K562 (cell line): ENCODE data around the gene RSPH3. TPM values are rescaled to one million over a fixed set of nuclear protein-coding genes. Genes with fewer than 3 reads are reported as not detected.

Source experiments
- ARHGAP35 ChIP-seq: fragments of 450-650 bp; IDR thresholded peaks from 2 replicates; pipeline ENCODE4 v1.6.1; 2018; ENCODE audit not compliant: partially characterized antibody
- C11orf30 ChIP-seq: fragments of 450-650 bp; IDR thresholded peaks from 2 replicates; pipeline ENCODE4 v1.6.1; 2016; ENCODE audit warnings: low read depth, mild to moderate bottlenecking
- CBFB ChIP-seq: sonication (generic); formaldehyde crosslinking; IDR thresholded peaks from 2 replicates; pipeline ENCODE4 v1.4.0; 2020; ENCODE audit warnings: mild to moderate bottlenecking, missing genetic modification reagents
- E2F3 ChIP-seq: fragments of 250-450 bp; sonication (Bioruptor Pico); IDR thresholded peaks from 2 replicates; pipeline ENCODE4 v1.4.0; 2020; ENCODE audit warnings: mild to moderate bottlenecking
- HIVEP1 ChIP-seq: fragments of 250-450 bp; sonication (Bioruptor Pico); IDR thresholded peaks from 2 replicates; pipeline ENCODE4 v1.4.0; 2020; ENCODE audit warnings: mild to moderate bottlenecking
- HNRNPUL1 ChIP-seq: fragments of 200-400 bp; formaldehyde crosslinking; IDR thresholded peaks from 2 replicates; pipeline ENCODE4 v1.6.1; 2017; ENCODE audit warnings: low read length
- MEIS2 ChIP-seq: fragments of 450-650 bp; IDR thresholded peaks from 2 replicates; pipeline ENCODE4 v1.6.1; 2014; ENCODE audit warnings: mild to moderate bottlenecking; ENCODE audit not compliant: partially characterized antibody
- PYGO2 ChIP-seq: fragments of 450-650 bp; IDR thresholded peaks from 2 replicates; pipeline ENCODE4 v1.6.1; 2016; ENCODE audit warnings: mild to moderate bottlenecking, missing genetic modification characterization, moderate library complexity, missing compliant biosample characterization
- TBL1XR1 ChIP-seq, 2 experiments: IDR thresholded peaks; 2 replicates each; pipeline ENCODE4 v1.6.1; 2012; ENCODE audit warnings: improper control_type of control experiment in 2 of 2, low read length in 2 of 2, mild to moderate bottlenecking in 1 of 2
- TRIM24 ChIP-seq, 2 experiments: fragments of 450-650 bp; IDR thresholded peaks; 2 replicates each; pipeline ENCODE4 v1.6.1; 2016
- ZEB2 ChIP-seq: fragments of 450-650 bp; IDR thresholded peaks from 2 replicates; pipeline ENCODE4 v1.6.1; 2016
- polyA plus RNA-seq, 8 experiments: library from polyadenylated mRNA; depleted of rRNA in 4 of 8; stranded (reverse) in 5 of 8; unstranded in 3 of 8; fragments of >200 nt; fragmentation: Nextera tagmentation in 2 of 8; fragmentation: Illumina TruSeq in 1 of 8; extraction: Ambion mirVana in 2 of 8; extraction: Trizol in 1 of 8; gene quantifications; 2 replicates each; pipeline versions ENCODE4 v1.2.1 to v1.2.3, GENCODE V29; 2011 to 2014; ENCODE audit warnings: inconsistent platforms in 1 of 8, missing spikeins in 1 of 8
- total RNA-seq, 7 experiments: library from RNA; depleted of rRNA in 6 of 7; stranded (reverse); fragments of >200 nt in 6 of 7; fragmentation: Illumina TruSeq in 2 of 7; extraction: Trizol in 2 of 7; gene quantifications; 2 replicates each; pipeline versions ENCODE4 v1.2.1 to v1.2.3, GENCODE V29; 2011 to 2021; ENCODE audit warnings: low replicate concordance in 1 of 7
- TF ChIP-seq, protein P1 (sequence below): fragments of 450-650 bp; IDR thresholded peaks from 2 replicates; pipeline ENCODE4 v1.6.1; 2016; ENCODE audit warnings: mild to moderate bottlenecking, moderate library complexity
- TF ChIP-seq, protein P2 (sequence below): fragments of 250-450 bp; sonication (Bioruptor Pico); IDR thresholded peaks from 2 replicates; pipeline ENCODE4 v1.5.0; 2020; ENCODE audit warnings: mild to moderate bottlenecking
- TF ChIP-seq, protein P3 (sequence below): fragments of 200-800 bp; sonication (Bioruptor generic); IDR thresholded peaks from 2 replicates; pipeline ENCODE4 v1.6.1; 2017; ENCODE audit warnings: missing genetic modification characterization, missing compliant biosample characterization

Gene RSPH3
- total and polyA plus RNA-seq, 9 of the 15 experiments (the other 6 are each of a cell fraction or from before 2014, with no cell fraction given): 0.52 to 2.9 (median 1.5) TPM

DNA sequence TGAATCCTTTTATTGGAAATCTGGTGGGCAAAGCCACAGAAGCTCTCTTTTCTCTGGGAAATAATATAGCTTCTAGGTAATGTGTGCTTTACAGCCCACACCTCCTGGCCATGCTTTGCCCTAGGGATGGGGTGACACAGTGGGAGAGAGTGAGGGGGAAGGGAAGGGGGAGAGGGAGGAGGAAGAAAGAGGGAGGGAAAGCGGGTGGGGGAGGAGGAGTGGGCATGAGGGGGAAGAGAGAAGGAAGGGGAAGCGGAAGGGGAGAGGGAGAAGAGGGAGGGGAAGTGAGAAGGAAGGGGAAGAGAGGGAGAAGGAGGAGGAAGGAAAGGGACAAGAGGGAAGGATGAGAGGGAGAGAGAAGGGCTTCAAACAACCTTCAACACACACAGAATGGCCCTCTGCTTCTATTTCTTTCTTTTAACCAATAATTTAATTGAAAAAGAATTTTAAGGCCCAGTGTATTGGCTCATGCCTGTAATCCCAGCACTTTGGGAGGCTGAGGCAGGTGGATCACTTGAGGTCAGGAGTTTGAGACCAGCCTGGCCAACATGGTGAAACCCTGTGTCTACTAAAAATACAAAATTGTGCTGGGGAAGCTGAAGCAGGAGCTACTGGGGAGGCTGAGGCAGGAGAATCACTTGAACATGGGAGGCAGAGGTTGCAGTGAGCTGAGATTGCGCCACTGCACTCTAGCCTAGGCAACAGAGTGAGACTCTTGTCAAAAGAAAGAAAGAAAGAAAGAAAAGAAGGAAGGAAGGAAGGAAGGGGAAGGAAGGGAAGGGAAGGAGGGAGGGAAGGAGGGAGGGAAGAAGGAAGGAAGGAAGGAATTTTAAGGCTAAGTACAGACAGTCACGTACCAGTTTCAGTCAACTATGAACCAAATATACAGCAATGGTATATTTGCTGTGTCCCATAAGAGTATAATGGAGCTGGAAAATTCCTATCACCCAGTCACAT lies 75.2 kb downstream of the RSPH3 start (continued):
- TF ChIP-seq, protein P1, sequence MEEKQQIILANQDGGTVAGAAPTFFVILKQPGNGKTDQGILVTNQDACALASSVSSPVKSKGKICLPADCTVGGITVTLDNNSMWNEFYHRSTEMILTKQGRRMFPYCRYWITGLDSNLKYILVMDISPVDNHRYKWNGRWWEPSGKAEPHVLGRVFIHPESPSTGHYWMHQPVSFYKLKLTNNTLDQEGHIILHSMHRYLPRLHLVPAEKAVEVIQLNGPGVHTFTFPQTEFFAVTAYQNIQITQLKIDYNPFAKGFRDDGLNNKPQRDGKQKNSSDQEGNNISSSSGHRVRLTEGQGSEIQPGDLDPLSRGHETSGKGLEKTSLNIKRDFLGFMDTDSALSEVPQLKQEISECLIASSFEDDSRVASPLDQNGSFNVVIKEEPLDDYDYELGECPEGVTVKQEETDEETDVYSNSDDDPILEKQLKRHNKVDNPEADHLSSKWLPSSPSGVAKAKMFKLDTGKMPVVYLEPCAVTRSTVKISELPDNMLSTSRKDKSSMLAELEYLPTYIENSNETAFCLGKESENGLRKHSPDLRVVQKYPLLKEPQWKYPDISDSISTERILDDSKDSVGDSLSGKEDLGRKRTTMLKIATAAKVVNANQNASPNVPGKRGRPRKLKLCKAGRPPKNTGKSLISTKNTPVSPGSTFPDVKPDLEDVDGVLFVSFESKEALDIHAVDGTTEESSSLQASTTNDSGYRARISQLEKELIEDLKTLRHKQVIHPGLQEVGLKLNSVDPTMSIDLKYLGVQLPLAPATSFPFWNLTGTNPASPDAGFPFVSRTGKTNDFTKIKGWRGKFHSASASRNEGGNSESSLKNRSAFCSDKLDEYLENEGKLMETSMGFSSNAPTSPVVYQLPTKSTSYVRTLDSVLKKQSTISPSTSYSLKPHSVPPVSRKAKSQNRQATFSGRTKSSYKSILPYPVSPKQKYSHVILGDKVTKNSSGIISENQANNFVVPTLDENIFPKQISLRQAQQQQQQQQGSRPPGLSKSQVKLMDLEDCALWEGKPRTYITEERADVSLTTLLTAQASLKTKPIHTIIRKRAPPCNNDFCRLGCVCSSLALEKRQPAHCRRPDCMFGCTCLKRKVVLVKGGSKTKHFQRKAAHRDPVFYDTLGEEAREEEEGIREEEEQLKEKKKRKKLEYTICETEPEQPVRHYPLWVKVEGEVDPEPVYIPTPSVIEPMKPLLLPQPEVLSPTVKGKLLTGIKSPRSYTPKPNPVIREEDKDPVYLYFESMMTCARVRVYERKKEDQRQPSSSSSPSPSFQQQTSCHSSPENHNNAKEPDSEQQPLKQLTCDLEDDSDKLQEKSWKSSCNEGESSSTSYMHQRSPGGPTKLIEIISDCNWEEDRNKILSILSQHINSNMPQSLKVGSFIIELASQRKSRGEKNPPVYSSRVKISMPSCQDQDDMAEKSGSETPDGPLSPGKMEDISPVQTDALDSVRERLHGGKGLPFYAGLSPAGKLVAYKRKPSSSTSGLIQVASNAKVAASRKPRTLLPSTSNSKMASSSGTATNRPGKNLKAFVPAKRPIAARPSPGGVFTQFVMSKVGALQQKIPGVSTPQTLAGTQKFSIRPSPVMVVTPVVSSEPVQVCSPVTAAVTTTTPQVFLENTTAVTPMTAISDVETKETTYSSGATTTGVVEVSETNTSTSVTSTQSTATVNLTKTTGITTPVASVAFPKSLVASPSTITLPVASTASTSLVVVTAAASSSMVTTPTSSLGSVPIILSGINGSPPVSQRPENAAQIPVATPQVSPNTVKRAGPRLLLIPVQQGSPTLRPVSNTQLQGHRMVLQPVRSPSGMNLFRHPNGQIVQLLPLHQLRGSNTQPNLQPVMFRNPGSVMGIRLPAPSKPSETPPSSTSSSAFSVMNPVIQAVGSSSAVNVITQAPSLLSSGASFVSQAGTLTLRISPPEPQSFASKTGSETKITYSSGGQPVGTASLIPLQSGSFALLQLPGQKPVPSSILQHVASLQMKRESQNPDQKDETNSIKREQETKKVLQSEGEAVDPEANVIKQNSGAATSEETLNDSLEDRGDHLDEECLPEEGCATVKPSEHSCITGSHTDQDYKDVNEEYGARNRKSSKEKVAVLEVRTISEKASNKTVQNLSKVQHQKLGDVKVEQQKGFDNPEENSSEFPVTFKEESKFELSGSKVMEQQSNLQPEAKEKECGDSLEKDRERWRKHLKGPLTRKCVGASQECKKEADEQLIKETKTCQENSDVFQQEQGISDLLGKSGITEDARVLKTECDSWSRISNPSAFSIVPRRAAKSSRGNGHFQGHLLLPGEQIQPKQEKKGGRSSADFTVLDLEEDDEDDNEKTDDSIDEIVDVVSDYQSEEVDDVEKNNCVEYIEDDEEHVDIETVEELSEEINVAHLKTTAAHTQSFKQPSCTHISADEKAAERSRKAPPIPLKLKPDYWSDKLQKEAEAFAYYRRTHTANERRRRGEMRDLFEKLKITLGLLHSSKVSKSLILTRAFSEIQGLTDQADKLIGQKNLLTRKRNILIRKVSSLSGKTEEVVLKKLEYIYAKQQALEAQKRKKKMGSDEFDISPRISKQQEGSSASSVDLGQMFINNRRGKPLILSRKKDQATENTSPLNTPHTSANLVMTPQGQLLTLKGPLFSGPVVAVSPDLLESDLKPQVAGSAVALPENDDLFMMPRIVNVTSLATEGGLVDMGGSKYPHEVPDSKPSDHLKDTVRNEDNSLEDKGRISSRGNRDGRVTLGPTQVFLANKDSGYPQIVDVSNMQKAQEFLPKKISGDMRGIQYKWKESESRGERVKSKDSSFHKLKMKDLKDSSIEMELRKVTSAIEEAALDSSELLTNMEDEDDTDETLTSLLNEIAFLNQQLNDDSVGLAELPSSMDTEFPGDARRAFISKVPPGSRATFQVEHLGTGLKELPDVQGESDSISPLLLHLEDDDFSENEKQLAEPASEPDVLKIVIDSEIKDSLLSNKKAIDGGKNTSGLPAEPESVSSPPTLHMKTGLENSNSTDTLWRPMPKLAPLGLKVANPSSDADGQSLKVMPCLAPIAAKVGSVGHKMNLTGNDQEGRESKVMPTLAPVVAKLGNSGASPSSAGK: 0 out of 2 replicates have a peak, but pooled peaks have one; percentile 20
- TF ChIP-seq, protein P2, sequence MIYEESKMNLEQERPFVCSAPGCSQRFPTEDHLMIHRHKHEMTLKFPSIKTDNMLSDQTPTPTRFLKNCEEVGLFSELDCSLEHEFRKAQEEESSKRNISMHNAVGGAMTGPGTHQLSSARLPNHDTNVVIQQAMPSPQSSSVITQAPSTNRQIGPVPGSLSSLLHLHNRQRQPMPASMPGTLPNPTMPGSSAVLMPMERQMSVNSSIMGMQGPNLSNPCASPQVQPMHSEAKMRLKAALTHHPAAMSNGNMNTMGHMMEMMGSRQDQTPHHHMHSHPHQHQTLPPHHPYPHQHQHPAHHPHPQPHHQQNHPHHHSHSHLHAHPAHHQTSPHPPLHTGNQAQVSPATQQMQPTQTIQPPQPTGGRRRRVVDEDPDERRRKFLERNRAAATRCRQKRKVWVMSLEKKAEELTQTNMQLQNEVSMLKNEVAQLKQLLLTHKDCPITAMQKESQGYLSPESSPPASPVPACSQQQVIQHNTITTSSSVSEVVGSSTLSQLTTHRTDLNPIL: no peak
- TF ChIP-seq C11orf30 (no peak), PYGO2 (tag) (no peak), ZEB2 (no peak), E2F3 (CRISPR knock-in tag) (no peak), HIVEP1 (CRISPR knock-in tag) (no peak), HNRNPUL1 (no peak), TBL1XR1 (IDR thresholded peaks at IDR 0.05; ENCODE audit: low read length in 2 of 2) (no peak), TRIM24 (IDR thresholded peaks at IDR 0.05) (no peak), MEIS2 (no peak), ARHGAP35 (no peak), CBFB (CRISPR knock-in tag) (no peak)
- TF ChIP-seq, protein P3, sequence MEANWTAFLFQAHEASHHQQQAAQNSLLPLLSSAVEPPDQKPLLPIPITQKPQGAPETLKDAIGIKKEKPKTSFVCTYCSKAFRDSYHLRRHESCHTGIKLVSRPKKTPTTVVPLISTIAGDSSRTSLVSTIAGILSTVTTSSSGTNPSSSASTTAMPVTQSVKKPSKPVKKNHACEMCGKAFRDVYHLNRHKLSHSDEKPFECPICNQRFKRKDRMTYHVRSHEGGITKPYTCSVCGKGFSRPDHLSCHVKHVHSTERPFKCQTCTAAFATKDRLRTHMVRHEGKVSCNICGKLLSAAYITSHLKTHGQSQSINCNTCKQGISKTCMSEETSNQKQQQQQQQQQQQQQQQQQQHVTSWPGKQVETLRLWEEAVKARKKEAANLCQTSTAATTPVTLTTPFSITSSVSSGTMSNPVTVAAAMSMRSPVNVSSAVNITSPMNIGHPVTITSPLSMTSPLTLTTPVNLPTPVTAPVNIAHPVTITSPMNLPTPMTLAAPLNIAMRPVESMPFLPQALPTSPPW (CRISPR knock-in tag): peak; percentile 33; the same call in 1 of the 2 replicates
